Endodermal cell (in vitro differentiated cells): ENCODE measurements around the gene CFAP77. TPM values are rescaled to one million over a fixed set of nuclear protein-coding genes. Genes with fewer than 3 reads are reported as not detected.
A peak's percentile ranks its signal among the peaks of the same experiment; 100 is the strongest.

Source experiments
- DNase-seq: peaks from one replicate; pipeline ENCODE4 v3.0.0-alpha.2; 2017
- H3K27ac ChIP-seq: 2 replicates; pipeline ENCODE4 v1.5.1; 2013; ENCODE audit warnings: mild to moderate bottlenecking, low read depth, low read length, moderate library complexity
- H3K27me3 ChIP-seq: 2 replicates; pipeline ENCODE4 v1.6.1; 2013; ENCODE audit warnings: mild to moderate bottlenecking, low read length, moderate library complexity; ENCODE audit not compliant: insufficient read depth, control insufficient read depth, poor library complexity, severe bottlenecking
- H3K36me3 ChIP-seq: 2 replicates; pipeline ENCODE4 v1.7.0; 2013; ENCODE audit warnings: mild to moderate bottlenecking, low read length, moderate library complexity; ENCODE audit not compliant: control insufficient read depth, insufficient read depth
- H3K4me1 ChIP-seq: one replicate; pipeline ENCODE4 v1.7.0; 2013; ENCODE audit warnings: low read length; ENCODE audit not compliant: control insufficient read depth, insufficient read depth
- H3K4me3 ChIP-seq: 2 replicates; pipeline ENCODE4 v1.5.1; 2013; ENCODE audit warnings: mild to moderate bottlenecking, low read length, moderate library complexity
- H3K9ac ChIP-seq: 2 replicates; pipeline ENCODE4 v1.6.1; 2013; ENCODE audit warnings: mild to moderate bottlenecking, low read length, moderate library complexity; ENCODE audit not compliant: poor library complexity, severe bottlenecking; ENCODE audit errors: extremely low read depth
- H3K9me3 ChIP-seq: 2 replicates; pipeline ENCODE4 v1.6.1; 2013; ENCODE audit warnings: mild to moderate bottlenecking, low read length, moderate library complexity; ENCODE audit not compliant: control insufficient read depth
- H3K27ac Mint-ChIP-seq: 2 replicates; pipeline ENCODE4 v1.8.0; 2020; ENCODE audit warnings: mixed read lengths
- H3K27me3 Mint-ChIP-seq: 2 replicates; pipeline ENCODE4 v1.8.0; 2021; ENCODE audit warnings: mild to moderate bottlenecking, mixed read lengths; ENCODE audit not compliant: insufficient read depth
- H3K36me3 Mint-ChIP-seq: 2 replicates; pipeline ENCODE4 v1.8.0; 2020; ENCODE audit warnings: low read depth, mixed read lengths
- H3K4me1 Mint-ChIP-seq: 2 replicates; pipeline ENCODE4 v1.8.0; 2020; ENCODE audit warnings: mixed read lengths
- H3K4me3 Mint-ChIP-seq: 2 replicates; pipeline ENCODE4 v1.8.0; 2020; ENCODE audit warnings: mild to moderate bottlenecking, moderate library complexity, mixed read lengths
- H3K9me3 Mint-ChIP-seq: 2 replicates; pipeline ENCODE4 v1.8.0; 2020; ENCODE audit warnings: mild to moderate bottlenecking, mixed read lengths
- CTCF ChIP-seq: fragments of 200-600 bp; sonication (generic); conservative IDR thresholded peaks from 2 replicates; pipeline ENCODE4 v1.5.0; 2021; ENCODE audit warnings: antibody characterized with exemption, mild to moderate bottlenecking
- WGBS, 2 experiments: methylation state at CpG; one replicate each; pipeline versions ENCODE4 v1.1.5 to v1.1.7; 2013; ENCODE audit warnings: missing lambda C conversion rate in 2 of 2, mixed read lengths in 1 of 2; ENCODE audit not compliant: insufficient coverage in 1 of 2, insufficient read length in 1 of 2; 5-methylcytosine and 5-hydroxymethylcytosine counted together
- total RNA-seq, 2 donors: library from RNA; stranded (reverse); fragmentation: NEBNext Ultra II Directional in 1 of 2; extraction: Animal tissue kit (Norgen Biotek cat#: 25700) in 1 of 2; gene quantifications; 2 replicates in 1 of 2; 3 replicates in 1 of 2; pipeline ENCODE4 v1.2.1, GENCODE V29; 2021

Gene CFAP77
- total RNA-seq, 2 donors from 2014 or later, result 1.7 to 2.2 TPM

DNA sequence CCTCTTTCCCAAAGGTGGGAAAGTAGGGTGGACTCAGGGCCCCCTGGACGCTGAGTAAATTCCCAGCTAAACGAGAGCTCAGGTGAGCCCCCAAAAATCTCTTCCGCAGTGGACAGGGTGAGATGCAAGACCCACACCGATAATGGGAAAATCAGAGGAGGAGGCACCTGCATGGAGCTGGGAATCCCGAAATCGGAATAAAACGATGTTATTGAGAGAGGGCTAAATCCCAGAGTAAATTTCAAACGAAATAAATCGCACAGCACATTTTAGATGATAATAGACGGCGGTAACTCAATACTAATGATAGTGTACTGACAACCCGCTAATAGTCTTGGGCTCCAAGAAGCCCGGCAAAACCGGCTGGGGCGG lies 169.4 kb downstream of the CFAP77 start:
- Mint-ChIP-seq H3K36me3 (no peaks in the 10 kb centered on the region), H3K4me3 (no peak overlapping the region), H3K9me3 (no peaks in the 10 kb centered on the region), H3K27ac (no peak overlapping the region), H3K4me1 (peaks cover 5% of the 10 kb centered on the region), H3K27me3 (peaks cover 95% of the 10 kb centered on the region)
- H3K36me3 ChIP-seq, result no peaks in the 10 kb centered on the region
- H3K27ac ChIP-seq, result no peak overlapping the region
- no peaks in the 10 kb centered on the region for H3K4me1 ChIP-seq
- H3K4me3 ChIP-seq, result no peak overlapping the region
- no peak for DNase-seq
- 20 to 21% methylated on average over 10 to 15 of the region's 15 CpGs for WGBS, 2 experiments
- no peak for TF ChIP-seq CTCF
- H3K27me3 ChIP-seq, result peaks cover 94% of the 10 kb centered on the region
- no peaks in the 10 kb centered on the region for H3K9me3 ChIP-seq
- H3K9ac ChIP-seq, result no peak overlapping the region

GRCh38 chr9:132582276-132582785 lies 172.3 kb downstream of the CFAP77 start, which contains the start of gene BARHL1:
TSS of gene BARHL1 (plus strand) at chr9:132582606. CDS start at chr9:132582798, 192 bp downstream.
- Mint-ChIP-seq H3K9me3 (no peaks in the 10 kb centered on the region), H3K27me3 (peaks cover 99% of the 10 kb centered on the region), H3K36me3 (no peaks in the 10 kb centered on the region), H3K27ac (no peak within 1 kb of the TSS), H3K4me1 (peaks cover 23% of the 10 kb centered on the region), H3K4me3 (peak within 1 kb of the TSS; percentile 33)
- Histone ChIP-seq H3K27me3 (peaks cover 100% of the 10 kb centered on the region), H3K9ac (no peak within 1 kb of the TSS), H3K27ac (no peak within 1 kb of the TSS), H3K9me3 (no peaks in the 10 kb centered on the region), H3K36me3 (no peaks in the 10 kb centered on the region), H3K4me3 (peak within 1 kb of the TSS; percentile 49), H3K4me1 (peaks cover 7% of the 10 kb centered on the region)
- 3 to 8% methylated on average over 19 to 36 of the region's 36 CpGs for WGBS, 2 experiments
- TF ChIP-seq CTCF, result no peak
- no peak for DNase-seq

DNA sequence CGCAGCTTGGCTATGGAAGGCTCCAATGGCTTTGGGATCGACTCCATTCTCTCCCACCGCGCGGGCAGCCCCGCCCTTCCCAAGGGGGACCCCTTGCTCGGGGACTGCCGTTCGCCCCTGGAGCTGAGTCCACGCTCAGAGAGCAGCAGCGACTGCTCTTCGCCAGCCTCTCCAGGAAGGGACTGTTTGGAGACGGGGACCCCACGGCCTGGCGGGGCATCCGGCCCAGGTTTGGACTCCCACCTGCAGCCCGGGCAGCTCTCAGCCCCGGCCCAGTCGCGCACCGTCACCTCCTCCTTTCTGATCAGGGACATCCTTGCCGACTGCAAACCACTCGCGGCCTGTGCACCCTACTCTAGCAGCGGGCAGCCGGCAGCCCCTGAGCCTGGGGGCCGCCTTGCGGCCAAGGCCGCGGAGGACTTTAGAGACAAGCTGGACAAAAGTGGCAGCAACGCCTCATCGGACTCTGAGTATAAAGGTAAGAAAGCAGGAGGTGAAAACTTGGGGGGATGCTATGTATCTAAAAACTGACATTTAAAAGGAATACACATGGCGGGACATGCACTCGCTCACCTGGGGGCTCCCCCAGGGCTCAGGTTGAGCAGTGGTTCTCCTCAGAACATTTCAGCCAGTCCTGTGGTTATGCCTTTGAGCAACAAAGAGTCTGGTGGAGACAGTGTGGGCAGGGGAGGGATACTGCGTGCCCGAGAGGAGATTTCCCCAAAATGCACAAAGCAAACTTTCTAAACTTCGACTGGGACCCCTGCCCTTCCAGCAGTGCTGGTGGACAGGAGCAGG lies 173.0 kb downstream of the CFAP77 start:
- no peak overlapping the region for H3K4me3 Mint-ChIP-seq
- H3K27ac ChIP-seq, result no peak overlapping the region
- no peaks in the 10 kb centered on the region for H3K9me3 Mint-ChIP-seq
- no peak for DNase-seq
- H3K27me3 ChIP-seq, result peaks cover 100% of the 10 kb centered on the region
- no peak overlapping the region for H3K4me3 ChIP-seq
- H3K27me3 Mint-ChIP-seq, result peaks cover 99% of the 10 kb centered on the region
- H3K4me1 ChIP-seq, result peaks cover 7% of the 10 kb centered on the region
- no peaks in the 10 kb centered on the region for H3K9me3 ChIP-seq
- no peaks in the 10 kb centered on the region for H3K36me3 ChIP-seq
- H3K27ac Mint-ChIP-seq, result no peak overlapping the region
- H3K9ac ChIP-seq, result no peak overlapping the region
- H3K4me1 Mint-ChIP-seq, result peaks cover 23% of the 10 kb centered on the region
- H3K36me3 Mint-ChIP-seq, result no peaks in the 10 kb centered on the region
- WGBS, 2 experiments, result 21 to 31% methylated on average over 17 to 37 of the region's 37 CpGs
- no peak for TF ChIP-seq CTCF
